Measurements from ENCODE around the gene SAMD14.
A peak's percentile ranks its signal among the peaks of the same experiment; 100 is the strongest.

Gene SAMD14

GRCh38 chr17:50146927-50147665, 17.1 kb upstream of the SAMD14 start:
- no peaks in the 10 kb centered on the region for H3K9me3 ChIP-seq (ENCODE audit: control insufficient read depth, low read length)
- H3K4me3 ChIP-seq (ENCODE audit: low read depth, low read length), result peak overlapping the region; percentile 71
- peak overlapping the region; percentile 66 for H3K4me2 ChIP-seq (ENCODE audit: low read length)
- peak overlapping the region; percentile 55 for H3K27ac ChIP-seq
- H3K79me2 ChIP-seq, result peaks cover 4% of the 10 kb centered on the region
- no peak overlapping the region for H3K9ac ChIP-seq
- no peaks in the 10 kb centered on the region for H3K36me3 ChIP-seq (ENCODE audit: control insufficient read depth, insufficient read depth, low read length)
- no peak overlapping the region for H2AFZ ChIP-seq
- H3K4me1 ChIP-seq, result peaks cover 6% of the 10 kb centered on the region
- H3K27me3 ChIP-seq (ENCODE audit: control insufficient read depth, insufficient read depth, low read length), result no peaks in the 10 kb centered on the region
- TF ChIP-seq, protein P1, sequence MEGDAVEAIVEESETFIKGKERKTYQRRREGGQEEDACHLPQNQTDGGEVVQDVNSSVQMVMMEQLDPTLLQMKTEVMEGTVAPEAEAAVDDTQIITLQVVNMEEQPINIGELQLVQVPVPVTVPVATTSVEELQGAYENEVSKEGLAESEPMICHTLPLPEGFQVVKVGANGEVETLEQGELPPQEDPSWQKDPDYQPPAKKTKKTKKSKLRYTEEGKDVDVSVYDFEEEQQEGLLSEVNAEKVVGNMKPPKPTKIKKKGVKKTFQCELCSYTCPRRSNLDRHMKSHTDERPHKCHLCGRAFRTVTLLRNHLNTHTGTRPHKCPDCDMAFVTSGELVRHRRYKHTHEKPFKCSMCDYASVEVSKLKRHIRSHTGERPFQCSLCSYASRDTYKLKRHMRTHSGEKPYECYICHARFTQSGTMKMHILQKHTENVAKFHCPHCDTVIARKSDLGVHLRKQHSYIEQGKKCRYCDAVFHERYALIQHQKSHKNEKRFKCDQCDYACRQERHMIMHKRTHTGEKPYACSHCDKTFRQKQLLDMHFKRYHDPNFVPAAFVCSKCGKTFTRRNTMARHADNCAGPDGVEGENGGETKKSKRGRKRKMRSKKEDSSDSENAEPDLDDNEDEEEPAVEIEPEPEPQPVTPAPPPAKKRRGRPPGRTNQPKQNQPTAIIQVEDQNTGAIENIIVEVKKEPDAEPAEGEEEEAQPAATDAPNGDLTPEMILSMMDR (IDR thresholded peaks at IDR 0.05), result no peak

GRCh38 chr17:50146230-50146926, 16.4 kb upstream of the SAMD14 start:
- H3K4me3 ChIP-seq (ENCODE audit: low read depth, low read length), result no peak overlapping the region
- H3K9ac ChIP-seq, result no peak overlapping the region

DNA sequence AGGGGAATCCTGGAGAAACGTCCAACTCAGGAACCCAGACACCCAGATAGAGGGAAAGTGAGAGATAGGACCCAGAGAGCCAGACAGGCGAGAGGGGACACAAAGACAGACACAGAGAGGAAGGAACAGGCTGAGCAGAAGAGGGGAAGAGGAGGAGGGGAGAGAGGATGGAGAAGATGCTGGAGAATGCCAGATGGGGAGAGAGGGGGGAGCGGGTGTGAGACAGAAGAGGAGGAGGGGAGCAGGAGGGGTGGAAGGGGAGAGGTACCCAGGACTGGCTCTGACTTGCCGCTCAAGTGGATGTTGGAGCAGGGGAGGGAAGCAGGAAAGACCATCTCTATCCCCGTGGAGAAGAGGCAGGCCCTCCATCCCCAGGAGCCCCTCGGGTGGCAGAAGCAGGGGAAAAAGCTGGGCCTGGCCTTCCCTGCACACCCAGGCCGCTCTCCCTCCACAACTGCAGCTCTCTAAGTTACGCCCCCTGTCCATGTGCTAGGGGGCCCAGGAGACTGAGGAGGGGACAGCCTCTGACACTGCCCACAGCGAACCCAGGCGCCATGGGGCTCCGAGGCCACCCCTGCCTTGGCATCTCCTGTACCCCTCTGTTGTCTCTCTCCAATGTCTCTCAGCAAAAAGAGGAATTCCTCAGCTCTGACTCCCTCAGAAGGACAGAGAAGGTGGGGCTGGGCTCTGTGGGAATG, 15.7 kb upstream of the SAMD14 start:
- Histone ChIP-seq H3K36me3 (ENCODE audit: control insufficient read depth, insufficient read depth, low read length) (no peaks in the 10 kb centered on the region), H3K9ac (no peak overlapping the region), H3K27ac (no peak overlapping the region), H3K4me3 (ENCODE audit: low read depth, low read length) (no peak overlapping the region), H3K4me2 (ENCODE audit: low read length) (no peak overlapping the region), H3K4me1 (peaks cover 4% of the 10 kb centered on the region), H2AFZ (no peak overlapping the region), H3K79me2 (peaks cover 4% of the 10 kb centered on the region), H3K9me3 (ENCODE audit: control insufficient read depth, low read length) (no peaks in the 10 kb centered on the region), H3K27me3 (ENCODE audit: control insufficient read depth, insufficient read depth, low read length) (no peaks in the 10 kb centered on the region)
- TF ChIP-seq, protein P1 (IDR thresholded peaks at IDR 0.05), result no peak

More at GRCh38 chr17:50146230-50146926, 16.4 kb upstream of the SAMD14 start:
- peaks cover 4% of the 10 kb centered on the region for H3K79me2 ChIP-seq
- no peak overlapping the region for H2AFZ ChIP-seq
- peaks cover 4% of the 10 kb centered on the region for H3K4me1 ChIP-seq
- no peak overlapping the region for H3K27ac ChIP-seq
- no peak overlapping the region for H3K4me2 ChIP-seq (ENCODE audit: low read length)
- H3K27me3 ChIP-seq (ENCODE audit: control insufficient read depth, insufficient read depth, low read length), result no peaks in the 10 kb centered on the region
- H3K9me3 ChIP-seq (ENCODE audit: control insufficient read depth, low read length), result no peaks in the 10 kb centered on the region
- no peaks in the 10 kb centered on the region for H3K36me3 ChIP-seq (ENCODE audit: control insufficient read depth, insufficient read depth, low read length)
- TF ChIP-seq, protein P1 (IDR thresholded peaks at IDR 0.05), result no peak

DNA sequence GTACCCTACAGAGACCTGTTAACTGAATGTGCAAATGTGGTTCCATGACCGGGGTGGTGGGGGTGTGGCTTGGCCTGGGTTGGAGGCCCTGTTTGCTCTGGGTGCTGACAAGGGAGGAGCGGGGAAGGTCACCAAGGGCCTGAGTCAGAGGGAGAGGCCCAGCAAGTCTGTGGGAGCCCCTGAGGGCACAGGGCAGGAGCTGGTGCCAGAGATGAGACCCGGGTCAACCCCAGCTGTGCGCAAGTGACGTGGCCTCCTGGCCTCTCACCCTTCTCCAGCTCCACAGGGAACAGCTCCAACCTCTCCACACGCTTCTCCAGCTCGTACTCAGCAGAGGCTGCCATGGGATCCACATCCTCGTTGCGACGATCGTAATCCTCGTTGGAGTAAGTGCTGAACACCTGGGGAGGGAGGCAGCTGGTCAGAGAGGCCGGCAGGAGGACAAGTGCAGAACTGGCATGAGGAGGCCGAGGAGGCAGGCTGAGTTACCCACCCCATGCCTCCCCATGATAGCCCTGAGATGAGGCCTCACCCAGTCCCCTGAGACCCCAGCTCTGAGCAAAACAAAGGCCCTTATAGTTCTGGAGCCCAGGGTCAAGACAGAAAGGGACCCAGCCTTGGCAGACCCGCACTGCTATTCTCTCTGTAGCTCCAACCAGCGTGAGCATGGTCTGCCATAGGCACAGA, 15.0 kb upstream of the SAMD14 start:
- no peaks in the 10 kb centered on the region for H3K36me3 ChIP-seq (ENCODE audit: control insufficient read depth, insufficient read depth, low read length)
- peaks cover 4% of the 10 kb centered on the region for H3K79me2 ChIP-seq
- no peak overlapping the region for H3K4me3 ChIP-seq (ENCODE audit: low read depth, low read length)
- peaks cover 7% of the 10 kb centered on the region for H3K4me1 ChIP-seq
- H3K4me2 ChIP-seq (ENCODE audit: low read length), result no peak overlapping the region
- TF ChIP-seq, protein P1 (IDR thresholded peaks at IDR 0.05), result no peak
- H3K27me3 ChIP-seq (ENCODE audit: control insufficient read depth, insufficient read depth, low read length), result no peaks in the 10 kb centered on the region
- H2AFZ ChIP-seq, result no peak overlapping the region
- no peak overlapping the region for H3K9ac ChIP-seq
- H3K27ac ChIP-seq, result no peak overlapping the region
- H3K9me3 ChIP-seq (ENCODE audit: control insufficient read depth, low read length), result no peaks in the 10 kb centered on the region

All from parathyroid adenoma (tissue), 2 donors.